CD1c-positive myeloid dendritic cell (primary cell): Measurements from ENCODE around the gene ATAD3B.
"Not testable (repeated sequence)": the region's sequence is repeated elsewhere in the genome, so short reads cannot be mapped to it uniquely, and the experiment has no call there.

Experiments used
- DNase-seq: peaks from one replicate; pipeline ENCODE4 v3.0.0-alpha.2; 2016; ENCODE audit errors: extremely low spot score

The ATAD3B gene

GRCh38 chr1:1452365-1452739 is 19.2 kb upstream of the ATAD3B start:
- DNase-seq = not testable (repeated sequence)

- DNase-seq = no peak
Measured at GRCh38 chr1:1452882-1453281, 18.7 kb upstream of the ATAD3B start.

- not testable (repeated sequence) for DNase-seq
Measured at GRCh38 chr1:1454286-1455056, 17.1 kb upstream of the ATAD3B start.

- DNase-seq = no peak
Measured at GRCh38 chr1:1455366-1455884, 16.1 kb upstream of the ATAD3B start.

GRCh38 chr1:1455934-1456333 is 15.6 kb upstream of the ATAD3B start:
- not testable (repeated sequence) for DNase-seq

GRCh38 chr1:1456683-1457255 is 14.8 kb upstream of the ATAD3B start:
- not testable (repeated sequence) for DNase-seq

GRCh38 chr1:1459156-1459555 is 12.4 kb upstream of the ATAD3B start:
- not testable (repeated sequence) for DNase-seq

GRCh38 chr1:1459711-1460110 is 11.9 kb upstream of the ATAD3B start:
- not testable (repeated sequence) for DNase-seq

- DNase-seq = no peak
Measured at GRCh38 chr1:1460540-1461130, 10.9 kb upstream of the ATAD3B start.

- no peak for DNase-seq
Measured at GRCh38 chr1:1461721-1462317, 9.7 kb upstream of the ATAD3B start.

- DNase-seq = no peak
Measured at GRCh38 chr1:1462318-1462966, 9.1 kb upstream of the ATAD3B start.

- no peak for DNase-seq
Measured at GRCh38 chr1:1463312-1463711, 8.3 kb upstream of the ATAD3B start.

GRCh38 chr1:1468196-1468985 is 3.2 kb upstream of the ATAD3B start:
- not testable (repeated sequence) for DNase-seq

GRCh38 chr1:1470626-1471388 is 758 bp upstream of the ATAD3B start:
- peak; percentile 35 for DNase-seq

GRCh38 chr1:1472053-1472876 is 700 bp downstream of the ATAD3B start:
- peak; percentile 4 for DNase-seq

GRCh38 chr1:1476011-1476410 is 4.4 kb downstream of the ATAD3B start:
- not testable (repeated sequence) for DNase-seq

GRCh38 chr1:1477206-1477605 is 5.6 kb downstream of the ATAD3B start:
- no peak for DNase-seq

- DNase-seq = no peak
Measured at GRCh38 chr1:1479547-1480487, 8.3 kb downstream of the ATAD3B start.
